Neural progenitor cell (in vitro differentiated cells): ENCODE results near the gene TXNRD3. TPM values are rescaled to one million over a fixed set of nuclear protein-coding genes. Genes with fewer than 3 reads are reported as not detected.
A peak's percentile ranks its signal among the peaks of the same experiment; 100 is the strongest.

Experiments used
- DNase-seq: peaks from one replicate; pipeline ENCODE4 v3.0.0-alpha.2; 2016; ENCODE audit warnings: low spot score
- H2AFZ ChIP-seq: fragments of 200-600 bp; sonication (generic); replicated peaks from 2 replicates; pipeline ENCODE4 v1.6.1; 2016; ENCODE audit warnings: antibody characterized with exemption
- H3F3A ChIP-seq: fragments of 200-600 bp; sonication (generic); 2 replicates; pipeline ENCODE4 v1.6.1; 2016; ENCODE audit warnings: antibody characterized with exemption, low read depth
- H3K27ac ChIP-seq: fragments of 200-600 bp; sonication (generic); 2 replicates; pipeline ENCODE4 v1.5.1; 2016; ENCODE audit warnings: mild to moderate bottlenecking
- H3K27me3 ChIP-seq: fragments of 200-600 bp; sonication (generic); 2 replicates; pipeline ENCODE4 v1.6.1; 2016; ENCODE audit warnings: mild to moderate bottlenecking, moderate library complexity
- H3K36me3 ChIP-seq: fragments of 200-600 bp; sonication (generic); 2 replicates; pipeline ENCODE4 v1.5.1; 2016
- H3K4me1 ChIP-seq: fragments of 200-600 bp; sonication (generic); 2 replicates; pipeline ENCODE4 v1.6.1; 2016; ENCODE audit warnings: mixed run types
- H3K4me2 ChIP-seq: fragments of 200-600 bp; sonication (generic); 2 replicates; pipeline ENCODE4 v1.6.1; 2016
- H3K4me3 ChIP-seq: fragments of 200-600 bp; sonication (generic); 2 replicates; pipeline ENCODE4 v1.5.1; 2016
- H3K79me2 ChIP-seq: fragments of 200-600 bp; sonication (generic); 2 replicates; pipeline ENCODE4 v1.6.1; 2016; ENCODE audit warnings: low read depth
- H3K9ac ChIP-seq: fragments of 200-600 bp; sonication (generic); 2 replicates; pipeline ENCODE4 v1.6.1; 2016
- H3K9me3 ChIP-seq: fragments of 200-600 bp; sonication (generic); 2 replicates; pipeline ENCODE4 v1.5.1; 2016; ENCODE audit warnings: low read depth
- H4K20me1 ChIP-seq: fragments of 200-600 bp; sonication (generic); 2 replicates; pipeline ENCODE4 v1.6.1; 2016; ENCODE audit warnings: low read depth
- H3K27ac Mint-ChIP-seq: 3 replicates; pipeline ENCODE4 v1.8.0; 2021; ENCODE audit warnings: mixed read lengths
- H3K27me3 Mint-ChIP-seq: 2 replicates; pipeline ENCODE4 v1.8.0; 2022; ENCODE audit warnings: low read depth, mild to moderate bottlenecking, inconsistent platforms, moderate library complexity, mixed read lengths; ENCODE audit not compliant: insufficient read depth
- H3K36me3 Mint-ChIP-seq: 3 replicates; pipeline ENCODE4 v1.8.0; 2021; ENCODE audit warnings: mixed read lengths
- H3K4me1 Mint-ChIP-seq: 3 replicates; pipeline ENCODE4 v1.8.0; 2021; ENCODE audit warnings: mixed read lengths
- H3K4me3 Mint-ChIP-seq: 3 replicates; pipeline ENCODE4 v1.8.0; 2021; ENCODE audit warnings: mild to moderate bottlenecking, moderate library complexity, mixed read lengths
- H3K9me3 Mint-ChIP-seq: 3 replicates; pipeline ENCODE4 v1.8.0; 2020; ENCODE audit warnings: mixed read lengths
- CTCF ChIP-seq: fragments of 200-600 bp; sonication (generic); IDR thresholded peaks from 2 replicates; pipeline ENCODE4 v1.5.1; 2017; ENCODE audit warnings: antibody characterized with exemption, mild to moderate bottlenecking
- EZH2 ChIP-seq: fragments of 200-600 bp; sonication (generic); IDR thresholded peaks from 2 replicates; pipeline ENCODE4 v1.6.1; 2017; ENCODE audit warnings: antibody characterized with exemption, mild to moderate bottlenecking, moderate library complexity
- EZH2phosphoT487 ChIP-seq: fragments of 200-600 bp; sonication (generic); IDR thresholded peaks from 2 replicates; pipeline ENCODE4 v1.6.1; 2017; ENCODE audit warnings: antibody characterized with exemption
- total RNA-seq: library from RNA; depleted of rRNA; stranded (reverse); fragments of >200 nt; gene quantifications from 2 replicates; pipeline ENCODE4 v1.2.3, GENCODE V29; 2015; ENCODE audit warnings: low replicate concordance

The TXNRD3 gene
- total RNA-seq, 1 donor from 2014 or later, result 10.3 TPM

GRCh38 chr3:126699011-126699410 lies 44.1 kb upstream of the TXNRD3 start:
- Histone ChIP-seq H3K9ac (no peak overlapping the region), H3F3A (no peaks in the 10 kb centered on the region), H3K79me2 (no peaks in the 10 kb centered on the region), H3K4me2 (no peak overlapping the region), H2AFZ (no peak overlapping the region), H3K27me3 (peaks cover 26% of the 10 kb centered on the region), H3K27ac (no peak overlapping the region), H3K36me3 (no peaks in the 10 kb centered on the region), H4K20me1 (no peaks in the 10 kb centered on the region), H3K9me3 (no peaks in the 10 kb centered on the region), H3K4me1 (no peaks in the 10 kb centered on the region), H3K4me3 (no peak overlapping the region)
- Mint-ChIP-seq H3K9me3 (peaks cover 4% of the 10 kb centered on the region), H3K27me3 (peaks cover 4% of the 10 kb centered on the region), H3K4me3 (no peak overlapping the region), H3K27ac (no peak overlapping the region), H3K4me1 (peaks cover 8% of the 10 kb centered on the region), H3K36me3 (no peaks in the 10 kb centered on the region)
- TF ChIP-seq EZH2 (no peak), EZH2phosphoT487 (no peak)
- DNase-seq, result no peak

- H4K20me1 ChIP-seq, result no peaks in the 10 kb centered on the region
- no peaks in the 10 kb centered on the region for H3K9me3 ChIP-seq
- Mint-ChIP-seq H3K9me3 (peaks cover 3% of the 10 kb centered on the region), H3K27ac (no peak overlapping the region), H3K27me3 (peaks cover under 1% of the 10 kb centered on the region), H3K4me3 (no peak overlapping the region), H3K4me1 (peaks cover 3% of the 10 kb centered on the region), H3K36me3 (no peaks in the 10 kb centered on the region)
- H3K27me3 ChIP-seq, result peaks cover 7% of the 10 kb centered on the region
- DNase-seq, result no peak
- peaks cover 4% of the 10 kb centered on the region for H3K4me1 ChIP-seq
- no peak overlapping the region for H3K9ac ChIP-seq
- H2AFZ ChIP-seq, result no peak overlapping the region
- no peaks in the 10 kb centered on the region for H3F3A ChIP-seq
- no peak for TF ChIP-seq CTCF
- TF ChIP-seq EZH2phosphoT487, result no peak
- no peak for TF ChIP-seq EZH2
- H3K27ac ChIP-seq, result no peak overlapping the region
- H3K4me3 ChIP-seq, result no peak overlapping the region
- H3K4me2 ChIP-seq, result no peak overlapping the region
- no peaks in the 10 kb centered on the region for H3K79me2 ChIP-seq
- H3K36me3 ChIP-seq, result no peaks in the 10 kb centered on the region
Measured at GRCh38 chr3:126696701-126697267, 41.9 kb upstream of the TXNRD3 start.

GRCh38 chr3:126693921-126694320 lies 39.0 kb upstream of the TXNRD3 start:
- Mint-ChIP-seq H3K27ac (no peak overlapping the region), H3K27me3 (no peaks in the 10 kb centered on the region), H3K36me3 (no peaks in the 10 kb centered on the region), H3K9me3 (no peaks in the 10 kb centered on the region), H3K4me3 (no peak overlapping the region), H3K4me1 (peaks cover 8% of the 10 kb centered on the region)
- no peaks in the 10 kb centered on the region for H4K20me1 ChIP-seq
- H3F3A ChIP-seq, result no peaks in the 10 kb centered on the region
- no peaks in the 10 kb centered on the region for H3K9me3 ChIP-seq
- no peak for TF ChIP-seq EZH2phosphoT487
- TF ChIP-seq EZH2, result no peak
- TF ChIP-seq CTCF, result no peak
- no peak overlapping the region for H3K4me2 ChIP-seq
- peaks cover 11% of the 10 kb centered on the region for H3K4me1 ChIP-seq
- no peaks in the 10 kb centered on the region for H3K27me3 ChIP-seq
- no peak overlapping the region for H3K9ac ChIP-seq
- no peak for DNase-seq
- no peaks in the 10 kb centered on the region for H3K79me2 ChIP-seq
- no peaks in the 10 kb centered on the region for H3K36me3 ChIP-seq
- H3K4me3 ChIP-seq, result no peak overlapping the region
- H3K27ac ChIP-seq, result no peak overlapping the region
- H2AFZ ChIP-seq, result no peak overlapping the region

- DNase-seq, result no peak
Measured at GRCh38 chr3:126692858-126693257, 37.9 kb upstream of the TXNRD3 start.

More at GRCh38 chr3:126692858-126693257, 37.9 kb upstream of the TXNRD3 start:
- no peaks in the 10 kb centered on the region for H3K9me3 Mint-ChIP-seq
- Histone ChIP-seq H3K36me3 (no peaks in the 10 kb centered on the region), H3K9me3 (no peaks in the 10 kb centered on the region), H3K27me3 (no peaks in the 10 kb centered on the region), H3K27ac (no peak overlapping the region), H3K9ac (no peak overlapping the region), H2AFZ (no peak overlapping the region), H3F3A (no peaks in the 10 kb centered on the region), H3K79me2 (no peaks in the 10 kb centered on the region), H3K4me1 (peaks cover 11% of the 10 kb centered on the region), H3K4me2 (no peak overlapping the region), H4K20me1 (no peaks in the 10 kb centered on the region), H3K4me3 (no peak overlapping the region)
- H3K27me3 Mint-ChIP-seq, result no peaks in the 10 kb centered on the region
- H3K4me3 Mint-ChIP-seq, result no peak overlapping the region
- no peak overlapping the region for H3K27ac Mint-ChIP-seq
- peaks cover 8% of the 10 kb centered on the region for H3K4me1 Mint-ChIP-seq
- H3K36me3 Mint-ChIP-seq, result no peaks in the 10 kb centered on the region
- TF ChIP-seq EZH2 (no peak), CTCF (peak; percentile 31)
